Measurements from ENCODE around the gene CACNA2D2.

DNA sequence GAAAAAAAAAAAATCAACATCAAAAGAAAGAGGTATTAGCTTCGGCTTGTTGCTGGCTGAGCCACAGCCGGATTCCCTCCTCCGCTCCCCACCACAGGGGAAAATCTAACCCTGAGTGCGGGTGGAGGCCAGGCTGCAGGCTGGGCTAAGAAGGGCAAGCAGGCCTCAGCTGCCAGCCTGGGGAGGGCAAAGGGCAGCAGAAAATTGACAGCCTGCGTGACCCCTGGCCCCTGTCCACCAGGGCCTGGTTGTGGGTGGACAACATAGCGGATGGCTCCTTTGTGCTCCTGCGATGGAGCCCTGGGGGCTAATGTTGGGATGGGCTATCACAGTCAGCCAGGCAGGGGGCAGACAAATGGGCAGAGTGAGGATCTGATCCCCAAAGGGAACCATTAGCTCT, 25.4 kb downstream of the CACNA2D2 start:
- TF ChIP-seq, protein P1, sequence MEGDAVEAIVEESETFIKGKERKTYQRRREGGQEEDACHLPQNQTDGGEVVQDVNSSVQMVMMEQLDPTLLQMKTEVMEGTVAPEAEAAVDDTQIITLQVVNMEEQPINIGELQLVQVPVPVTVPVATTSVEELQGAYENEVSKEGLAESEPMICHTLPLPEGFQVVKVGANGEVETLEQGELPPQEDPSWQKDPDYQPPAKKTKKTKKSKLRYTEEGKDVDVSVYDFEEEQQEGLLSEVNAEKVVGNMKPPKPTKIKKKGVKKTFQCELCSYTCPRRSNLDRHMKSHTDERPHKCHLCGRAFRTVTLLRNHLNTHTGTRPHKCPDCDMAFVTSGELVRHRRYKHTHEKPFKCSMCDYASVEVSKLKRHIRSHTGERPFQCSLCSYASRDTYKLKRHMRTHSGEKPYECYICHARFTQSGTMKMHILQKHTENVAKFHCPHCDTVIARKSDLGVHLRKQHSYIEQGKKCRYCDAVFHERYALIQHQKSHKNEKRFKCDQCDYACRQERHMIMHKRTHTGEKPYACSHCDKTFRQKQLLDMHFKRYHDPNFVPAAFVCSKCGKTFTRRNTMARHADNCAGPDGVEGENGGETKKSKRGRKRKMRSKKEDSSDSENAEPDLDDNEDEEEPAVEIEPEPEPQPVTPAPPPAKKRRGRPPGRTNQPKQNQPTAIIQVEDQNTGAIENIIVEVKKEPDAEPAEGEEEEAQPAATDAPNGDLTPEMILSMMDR (IDR thresholded peaks at IDR 0.05) = no peak
- no peak for TF ChIP-seq POLR2AphosphoS5 (IDR thresholded peaks at IDR 0.05; ENCODE audit: insufficient read depth in 1 of 2, low read depth in 1 of 2)
